Kidney (tissue), 14 donors: ENCODE results near the gene STT3A. TPM values are rescaled to one million over a fixed set of nuclear protein-coding genes. Genes with fewer than 3 reads are reported as not detected.

ENCODE experiments used
- DNase-seq, 5 donors: peaks; one replicate each; pipeline ENCODE4 v3.0.0-alpha.2; 2013 to 2020
- FAIRE-seq: peaks from 2 replicates; lab custom pipeline; 2012; peaks lifted over from hg19 to GRCh38; lab: Jason Lieb, UNC
- H3K27ac ChIP-seq, 2 donors: one replicate each; pipeline ENCODE4 v1.7.0; 2013; ENCODE audit warnings: low read depth in 2 of 2, low read length in 2 of 2, inconsistent platforms in 1 of 2
- H3K27me3 ChIP-seq: one replicate; pipeline ENCODE4 v1.7.1; 2013; ENCODE audit warnings: low read length, inconsistent platforms; ENCODE audit not compliant: control insufficient read depth, insufficient read depth
- H3K36me3 ChIP-seq, 3 donors: one replicate each; pipeline versions ENCODE4 v1.7.0 to v1.7.1; 2013; ENCODE audit warnings: low read length in 3 of 3, control low read depth in 1 of 3, inconsistent platforms in 1 of 3; ENCODE audit not compliant: insufficient read depth in 3 of 3, control insufficient read depth in 2 of 3
- H3K4me1 ChIP-seq, 3 donors: one replicate each; pipeline versions ENCODE4 v1.7.0 to v1.7.1; 2013; ENCODE audit warnings: low read length in 3 of 3, inconsistent platforms in 1 of 3, low read depth in 1 of 3; ENCODE audit not compliant: control insufficient read depth in 2 of 3, insufficient read depth in 2 of 3
- H3K4me3 ChIP-seq, 3 donors: one replicate each; pipeline versions ENCODE4 v1.7.0 to v1.8.1; 2013; ENCODE audit warnings: low read length in 3 of 3, control low read depth in 1 of 3, inconsistent platforms in 1 of 3
- H3K9ac ChIP-seq, 3 donors: one replicate each; pipeline versions ENCODE4 v1.7.0 to v1.7.1; 2013; ENCODE audit warnings: low read length in 3 of 3, control low read depth in 1 of 3, inconsistent platforms in 1 of 3
- H3K9me3 ChIP-seq, 3 donors: one replicate each; pipeline versions ENCODE4 v1.7.0 to v1.7.1; 2013; ENCODE audit warnings: low read length in 3 of 3, control low read depth in 1 of 3, inconsistent platforms in 1 of 3; ENCODE audit not compliant: control insufficient read depth in 2 of 3, insufficient read depth in 1 of 3
- CTCF ChIP-seq: IDR thresholded peaks from 3 replicates; pipeline ENCODE4 v1.5.1; 2012; ENCODE audit warnings: mild to moderate bottlenecking, moderate library complexity, borderline replicate concordance; ENCODE audit not compliant: insufficient read depth; ENCODE audit errors: extremely low read depth
- intact Hi-C: fragments of 100-400 bp; cut with DNase I; formaldehyde crosslinking; loops from one replicate; pipeline ENCODE4 v1.11.1; 2022
- polyA plus RNA-seq: library from polyadenylated mRNA; stranded (reverse); fragments of 350-450 nt; fragmentation: Illumina TruSeq; extraction: RNeasy Lipid Tissue Mini Kit (QIAGEN cat#74804); gene quantifications from one replicate; pipeline ENCODE4 v1.2.3, GENCODE V29; 2014; ENCODE audit warnings: low read depth, low replicate concordance; ENCODE audit not compliant: insufficient read depth
- total RNA-seq: library from RNA; stranded (reverse); fragmentation: NEBNext Ultra II Directional; extraction: Animal tissue kit (Norgen Biotek cat#: 25700); gene quantifications from one replicate; pipeline ENCODE4 v1.2.1, GENCODE V29; 2021
- donor health status: control.
- donor health status: control.
- donor health status: control.
- donor health status: control.
- donor health status: control.
- donor health status: DM: yes; HTN: yes; CAD: no.
- donor health status: Normal renal cell carcinoma (clear cell type).

STT3A gene
- total and polyA plus RNA-seq, 2 donors from 2014 or later: 65.0 to 125 TPM

GRCh38 chr11:125624756-125625213 lies 32.1 kb downstream of the STT3A start, which contains the start of gene CHEK1:
Gene CHEK1, plus strand, starts transcription at chr11:125625163. Its CDS starts 1,606 bp downstream, at chr11:125626769.
- TF ChIP-seq CTCF: no peak
- H3K9ac ChIP-seq: peak within 1 kb of the TSS; percentile 21 to 89 (median 88)
- peaks cover 0 to 4% (median 0%) of the 10 kb centered on the region in 3 donors for H3K4me1 ChIP-seq
- no peaks in the 10 kb centered on the region for H3K9me3 ChIP-seq
- FAIRE-seq: no peak
- peaks cover 0 to 11% (median 9%) of the 10 kb centered on the region in 3 donors for H3K36me3 ChIP-seq
- peak within 1 kb of the TSS; percentile 94 to 96 for H3K27ac ChIP-seq
- H3K27me3 ChIP-seq: no peaks in the 10 kb centered on the region
- intact Hi-C loops: no loop called here
- peak within 1 kb of the TSS; percentile 78 to 94 (median 83) for H3K4me3 ChIP-seq
- peak in 3 of 5 donors; percentile 2 to 35 (median 7) for DNase-seq

GRCh38 chr11:125625225-125625629 lies 32.6 kb downstream of the STT3A start:
- H3K4me3 ChIP-seq: peak overlapping the region; percentile 78 to 94 (median 83)
- peak overlapping the region; percentile 21 to 89 (median 88) for H3K9ac ChIP-seq
- H3K9me3 ChIP-seq: no peaks in the 10 kb centered on the region
- peak overlapping the region; percentile 94 to 96 for H3K27ac ChIP-seq
- H3K27me3 ChIP-seq: no peaks in the 10 kb centered on the region
- H3K36me3 ChIP-seq: peaks cover 0 to 9% (median 5%) of the 10 kb centered on the region in 3 donors
- intact Hi-C loops: no loop called here
- TF ChIP-seq CTCF: no peak
- no peak for DNase-seq
- no peak for FAIRE-seq
- H3K4me1 ChIP-seq: peaks cover 0 to 4% (median 0%) of the 10 kb centered on the region in 3 donors

- H3K36me3 ChIP-seq: peaks cover 0 to 5% (median 0%) of the 10 kb centered on the region in 3 donors
- H3K4me3 ChIP-seq: peak overlapping the region; percentile 78 to 94 (median 83)
- H3K27ac ChIP-seq: peak overlapping the region; percentile 94 to 96
- no peak for TF ChIP-seq CTCF
- peak overlapping the region; percentile 21 to 89 (median 88) for H3K9ac ChIP-seq
- DNase-seq: peak; percentile 93 to 97 (median 96)
- H3K9me3 ChIP-seq: no peaks in the 10 kb centered on the region
- peaks cover 0 to 4% (median 0%) of the 10 kb centered on the region in 3 donors for H3K4me1 ChIP-seq
- FAIRE-seq: no peak
- intact Hi-C loops: no loop called here
- no peaks in the 10 kb centered on the region for H3K27me3 ChIP-seq
Observed at GRCh38 chr11:125625630-125626287, 33.1 kb downstream of the STT3A start.
